Adrenal gland (tissue), 5 donors: ENCODE measurements around the gene PRDM16.

Experiments
- CTCF ChIP-seq, 6 experiments: fragments of 450-650 bp in 4 of 6; fragments of 200-600 bp in 2 of 6; sonication (generic) in 1 of 6; IDR thresholded peaks; 1 replicate in 5 of 6; 2 replicates in 1 of 6; pipeline versions ENCODE4 v1.5.1 to v1.8.0; 2016 to 2021; ENCODE audit warnings: antibody characterized with exemption in 6 of 6, mild to moderate bottlenecking in 2 of 6, moderate library complexity in 1 of 6
- POLR2A ChIP-seq, 2 donors: fragments of 450-650 bp; IDR thresholded peaks; one replicate each; pipeline ENCODE4 v1.6.1; 2017; ENCODE audit warnings: antibody characterized with exemption in 2 of 2, mild to moderate bottlenecking in 2 of 2, moderate library complexity in 1 of 2
- donor health status: DM: no; HTN: no; CAD: no.

- no peak for TF ChIP-seq CTCF (IDR thresholded peaks at IDR 0.05)
- TF ChIP-seq POLR2A (IDR thresholded peaks at IDR 0.05), result no peak
Observed at GRCh38 chr1:3295846-3296245, 226.8 kb downstream of the PRDM16 start.
